Activated T-cell treated with anti-CD3 and anti-CD28 coated beads for 24 hours (primary cell): ENCODE data around the gene RPL4.
A peak's percentile ranks its signal among the peaks of the same experiment; 100 is the strongest.
"Not testable (repeated sequence)": the region's sequence is repeated elsewhere in the genome, so short reads cannot be mapped to it uniquely, and the experiment has no call there.

ENCODE experiments used
- DNase-seq: peaks from one replicate; pipeline ENCODE4 v3.0.0-alpha.2; 2020; ENCODE audit warnings: low read depth

The RPL4 gene

GRCh38 chr15:66491846-66492245 is 12.8 kb downstream of the RPL4 start:
- no peak for DNase-seq

DNA sequence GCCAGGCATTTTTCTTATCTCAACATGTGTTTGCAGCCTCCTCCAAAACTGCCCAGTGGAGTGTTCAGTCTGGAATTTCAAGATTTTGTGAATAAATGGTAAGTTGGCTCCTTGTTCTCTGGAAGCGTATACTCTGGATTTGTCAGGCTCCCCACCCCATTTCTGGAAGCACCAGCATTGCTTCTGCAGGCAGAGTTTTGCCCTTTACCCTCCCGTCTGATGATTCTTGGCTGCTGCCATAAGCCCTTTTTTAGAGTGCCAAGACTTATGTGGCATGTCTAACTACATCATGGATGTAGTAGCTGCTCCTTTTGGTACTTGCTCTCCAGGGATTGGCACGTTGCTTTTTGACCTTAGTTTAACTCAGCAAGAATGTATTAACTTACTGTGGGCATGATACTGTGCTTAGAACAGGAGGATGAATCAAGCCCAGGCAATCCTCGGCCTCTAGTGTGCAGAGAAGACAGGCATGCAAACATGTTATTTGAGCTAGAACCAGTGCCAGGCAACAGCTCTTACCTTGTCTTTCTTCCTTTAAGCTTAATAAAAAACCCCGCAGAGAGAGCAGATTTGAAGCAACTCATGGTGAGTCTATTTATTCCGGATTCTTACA is 15.4 kb downstream of the RPL4 start:
- DNase-seq: no peak

GRCh38 chr15:66488525-66488924 is 16.1 kb downstream of the RPL4 start:
- no peak for DNase-seq

DNA sequence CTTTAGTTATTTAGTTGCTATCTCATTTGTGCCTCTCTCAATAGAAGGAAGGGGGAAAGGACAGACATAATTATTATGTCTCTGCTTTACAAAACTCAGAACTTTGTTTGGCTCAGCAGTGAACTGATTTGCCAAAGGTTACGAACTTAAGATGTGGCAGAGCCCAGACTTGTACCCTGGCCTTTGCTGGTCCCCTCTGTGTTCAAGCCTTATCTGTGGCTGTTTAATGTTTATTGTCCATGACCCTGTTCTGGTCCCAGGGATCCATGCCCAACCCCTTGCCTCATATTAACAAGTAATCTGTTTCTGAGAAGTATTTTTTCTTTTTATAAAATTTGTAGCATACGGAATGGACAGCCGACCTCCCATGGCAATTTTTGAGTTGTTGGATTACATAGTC is 17.8 kb downstream of the RPL4 start:
- DNase-seq: no peak

- DNase-seq: no peak
These were observed 20.0 kb downstream of the RPL4 start for GRCh38 chr15:66484539-66485112.

DNA sequence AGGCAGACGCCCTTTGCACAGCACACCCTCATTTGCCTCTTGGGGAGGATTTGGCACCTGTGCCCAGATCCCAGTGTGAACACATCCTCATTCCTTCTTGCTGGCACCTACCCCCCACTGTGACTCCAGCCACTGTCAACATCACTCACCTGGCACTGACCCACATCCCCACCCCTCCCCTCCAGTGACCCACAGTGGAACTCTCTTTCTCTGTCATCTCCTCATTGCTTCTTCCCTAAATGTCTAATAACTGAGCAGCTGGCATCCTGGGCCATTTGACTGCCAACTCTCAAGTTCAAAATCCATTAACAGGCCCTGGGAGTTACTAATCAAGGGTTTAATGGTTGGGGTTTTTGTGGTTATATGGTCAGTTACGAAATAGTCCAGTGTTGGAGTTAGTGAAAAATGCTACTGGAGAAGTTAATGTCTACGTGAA is 21.5 kb downstream of the RPL4 start:
- DNase-seq: no peak

GRCh38 chr15:66482539-66482938 is 22.1 kb downstream of the RPL4 start:
- DNase-seq: no peak

DNA sequence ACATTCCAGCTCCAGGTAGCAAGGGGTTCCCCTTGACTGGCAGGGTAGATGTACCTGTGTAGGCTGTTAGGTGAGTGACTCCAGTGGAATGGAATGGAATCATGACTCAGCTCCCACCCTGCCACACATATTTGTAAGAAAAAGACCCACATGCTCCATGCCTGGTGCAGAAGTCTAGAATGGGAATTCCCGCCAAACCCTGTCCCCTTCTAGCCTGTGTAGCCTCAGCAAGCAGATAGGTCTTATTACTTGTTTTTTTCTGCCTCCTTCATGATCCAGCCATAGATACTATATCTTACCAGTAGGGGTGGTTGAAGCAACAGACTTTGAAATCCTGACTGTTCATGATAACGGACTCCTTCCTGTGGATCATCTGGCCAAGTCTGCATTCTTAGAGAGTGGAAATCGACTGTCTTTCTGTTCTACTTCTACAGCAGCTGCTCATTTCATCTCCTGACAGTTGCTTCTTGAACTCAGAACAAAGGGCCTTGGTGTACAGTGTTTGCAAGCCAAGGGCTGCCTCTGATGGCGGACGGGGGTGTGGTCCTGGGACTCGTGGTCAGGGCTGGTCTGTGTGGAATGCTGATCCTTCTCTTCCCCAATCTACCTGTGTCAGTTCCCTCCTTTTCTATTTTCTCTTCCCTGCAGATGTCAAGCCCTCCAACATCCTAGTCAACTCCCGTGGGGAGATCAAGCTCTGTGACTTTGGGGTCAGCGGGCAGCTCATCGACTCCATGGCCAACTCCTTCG is 23.4 kb downstream of the RPL4 start:
- no peak for DNase-seq

DNA sequence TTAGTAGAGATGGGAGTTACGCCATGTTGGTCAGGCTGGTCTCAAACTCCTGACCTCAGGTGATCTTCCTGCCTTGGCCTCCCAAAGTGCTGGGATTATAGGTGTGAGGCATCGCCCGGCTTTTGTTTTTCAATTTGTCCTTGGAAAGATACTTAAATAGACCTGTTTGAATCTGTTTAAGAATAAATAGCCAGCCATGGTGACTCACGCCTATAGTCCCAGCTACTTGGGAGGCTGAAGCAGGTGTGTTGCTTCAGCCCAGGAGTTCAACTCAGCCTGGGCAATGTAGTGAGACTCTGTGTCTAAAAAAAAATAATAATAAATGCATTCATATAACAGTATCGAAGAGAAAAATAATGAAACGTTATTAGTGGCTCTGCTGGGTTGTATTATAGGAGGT is 24.4 kb downstream of the RPL4 start:
- DNase-seq: no peak

- DNase-seq: no peak
These were observed 27.6 kb downstream of the RPL4 start for GRCh38 chr15:66477011-66477410.

DNA sequence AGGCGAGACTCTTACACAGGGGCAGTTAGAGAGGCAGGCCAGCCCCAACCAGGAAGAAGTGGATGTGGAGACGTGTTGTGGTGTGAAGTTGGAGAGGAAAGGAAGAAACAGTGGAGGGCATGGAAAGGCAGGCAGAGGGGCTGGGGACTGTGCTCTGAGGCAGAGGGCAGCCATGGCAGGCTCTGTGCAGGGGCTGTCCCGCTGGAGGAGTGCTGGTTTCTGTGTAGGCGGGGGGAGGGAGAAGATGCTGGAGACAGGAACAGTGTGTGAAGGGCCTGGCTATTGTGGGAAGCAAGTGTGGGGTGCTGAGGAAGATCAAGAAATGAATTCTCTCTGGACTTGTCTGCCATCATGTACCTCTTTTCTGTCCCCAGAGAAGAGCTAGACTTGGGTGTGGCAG is 28.1 kb downstream of the RPL4 start:
- DNase-seq: no peak

DNA sequence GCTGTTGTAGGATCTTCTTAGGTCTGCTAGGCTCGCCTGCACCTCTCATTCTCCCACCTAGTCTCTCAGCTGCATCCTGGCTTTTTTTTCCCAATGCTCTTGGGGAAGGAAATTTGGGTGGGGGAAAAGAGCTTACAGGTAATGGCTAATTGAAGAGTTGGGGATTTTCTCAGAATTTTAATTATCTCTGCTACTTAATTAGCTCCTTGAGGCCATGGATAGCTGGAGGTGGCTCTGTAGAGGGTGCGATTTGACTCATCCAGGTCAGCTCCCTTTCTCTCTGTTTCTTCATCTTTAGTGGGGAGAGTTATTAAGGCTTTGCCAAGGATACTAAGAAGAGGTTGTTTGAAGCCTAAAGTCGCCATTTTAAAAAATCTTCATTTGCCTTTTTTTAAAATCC is 29.7 kb downstream of the RPL4 start:
- no peak for DNase-seq

DNA sequence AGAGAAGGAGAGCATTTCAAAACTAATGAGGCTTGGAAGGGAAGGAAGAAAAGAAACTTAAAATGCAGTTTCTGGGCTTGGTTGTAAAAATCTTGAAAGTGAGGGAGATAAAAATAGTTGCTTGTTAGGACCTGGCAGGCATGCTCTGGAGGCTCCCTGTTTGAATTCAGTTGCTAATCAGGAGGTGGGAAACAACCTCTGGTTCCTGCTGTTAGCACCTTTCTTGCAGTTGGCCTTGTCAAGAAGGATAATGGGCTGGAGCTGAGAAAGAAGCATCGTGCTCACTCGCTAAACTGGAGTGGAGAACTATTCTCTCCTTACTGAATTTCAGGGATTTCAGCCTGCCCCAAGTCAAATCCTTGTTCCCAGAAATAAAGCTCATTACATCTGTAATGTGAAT is 30.5 kb downstream of the RPL4 start:
- no peak for DNase-seq

DNA sequence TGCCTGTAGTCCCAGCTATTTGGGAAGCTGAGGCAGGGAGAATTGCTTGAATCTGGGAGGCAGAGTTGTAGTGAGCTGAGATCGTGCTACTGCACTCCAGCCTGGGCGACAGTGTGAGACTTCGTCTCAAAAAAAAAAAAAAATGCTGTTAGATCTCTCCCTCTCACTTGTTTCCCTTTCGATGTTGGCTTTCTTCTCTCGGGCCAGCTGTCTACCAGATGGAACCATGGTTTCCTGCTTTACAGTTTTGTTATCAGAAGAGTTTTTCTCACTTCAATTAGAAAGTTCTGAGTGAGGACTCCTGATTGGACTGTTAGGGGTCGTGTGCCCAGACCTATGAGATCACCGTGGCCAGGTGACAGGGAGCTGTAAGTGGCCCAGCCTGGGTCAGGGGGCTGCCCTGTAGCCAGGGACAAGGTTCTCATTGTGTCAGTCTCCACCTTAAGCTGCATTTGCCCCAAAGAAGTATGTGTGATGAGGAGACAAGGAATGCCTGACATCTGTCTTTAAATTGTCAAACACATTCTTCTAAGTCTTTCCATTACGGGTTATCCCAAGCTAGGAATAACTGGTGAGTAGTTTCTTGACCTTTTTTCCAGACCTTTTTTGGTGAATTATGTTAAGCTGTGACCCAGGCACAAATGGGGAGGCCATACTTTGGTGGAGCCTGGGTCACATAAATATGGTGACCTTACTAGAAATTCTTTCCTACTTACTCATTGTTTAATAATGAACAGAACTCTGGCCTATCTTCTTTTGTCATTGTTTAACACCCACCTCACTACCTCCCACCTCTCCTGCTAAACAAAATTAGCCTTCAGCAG is 32.3 kb downstream of the RPL4 start:
- peak; percentile 35 for DNase-seq

GRCh38 chr15:66470825-66471224 is 33.8 kb downstream of the RPL4 start:
- not testable (repeated sequence) for DNase-seq

GRCh38 chr15:66467162-66468040 is 37.3 kb downstream of the RPL4 start:
- not testable (repeated sequence) for DNase-seq

DNA sequence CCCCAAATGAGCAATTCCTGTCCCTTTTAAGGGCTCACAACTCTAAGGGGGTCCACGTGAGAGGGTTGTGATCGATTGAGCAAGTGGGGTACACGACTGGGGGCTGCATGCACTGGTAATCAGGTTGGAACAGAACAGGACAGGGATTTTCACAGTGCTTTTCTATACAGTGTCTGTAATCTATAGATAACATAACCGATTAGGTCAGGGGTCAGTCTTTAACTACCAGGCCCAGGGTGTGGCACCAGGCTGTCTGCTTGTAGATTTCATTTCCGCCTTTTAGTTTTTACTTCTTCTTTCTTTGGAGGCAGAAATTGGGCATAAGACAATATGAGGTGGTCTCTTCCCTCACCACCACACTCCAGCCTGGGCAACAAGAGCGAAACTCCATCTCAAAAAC is 39.4 kb downstream of the RPL4 start:
- not testable (repeated sequence) for DNase-seq

- no peak for DNase-seq
These were observed 42.0 kb downstream of the RPL4 start for GRCh38 chr15:66462627-66463026.

GRCh38 chr15:66461917-66462316 is 42.7 kb downstream of the RPL4 start:
- no peak for DNase-seq

DNA sequence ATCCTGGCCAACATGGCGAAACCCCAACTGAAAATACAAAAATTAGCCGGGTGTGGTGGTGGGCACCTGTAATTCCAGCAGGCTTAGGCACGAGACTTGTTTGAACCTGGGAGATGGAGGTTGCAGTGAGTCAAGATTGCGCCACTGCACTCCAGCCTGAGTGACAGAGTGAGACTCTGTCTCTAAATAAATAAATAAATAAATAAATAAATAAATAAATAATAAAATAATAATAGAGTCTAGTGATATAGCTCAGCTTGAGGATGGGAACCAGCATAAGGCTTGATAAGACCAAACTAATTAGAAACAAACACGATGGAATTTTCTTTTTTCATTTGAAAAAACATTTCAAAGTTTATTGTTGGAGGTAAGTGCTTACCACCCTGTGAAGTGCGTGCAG is 43.4 kb downstream of the RPL4 start:
- DNase-seq: not testable (repeated sequence)

GRCh38 chr15:66459818-66460615 is 44.6 kb downstream of the RPL4 start:
- DNase-seq: no peak
